H1 (cell line): ENCODE measurements around the gene SON.

ENCODE experiments used
- CTBP2 ChIP-seq: IDR thresholded peaks from 2 replicates; pipeline ENCODE4 v1.7.0; 2011; ENCODE audit warnings: borderline replicate concordance, mild to moderate bottlenecking, moderate library complexity, mixed read lengths, low read length; ENCODE audit not compliant: insufficient read depth, insufficient read length
- EZH2 ChIP-seq: fragments of 200-600 bp; sonication (generic); IDR thresholded peaks from 2 replicates; pipeline ENCODE4 v1.7.1; 2012; ENCODE audit warnings: low read depth, mild to moderate bottlenecking, moderate library complexity, low read length, inconsistent platforms; ENCODE audit not compliant: severe bottlenecking
- GABPA ChIP-seq: IDR thresholded peaks from 2 replicates; pipeline ENCODE4 v1.6.1; 2011; ENCODE audit warnings: mild to moderate bottlenecking, low read length, moderate library complexity, borderline replicate concordance; ENCODE audit not compliant: insufficient read depth
- MAFK ChIP-seq: IDR thresholded peaks from 2 replicates; pipeline ENCODE4 v1.6.1; 2012; ENCODE audit warnings: low read depth, mild to moderate bottlenecking, improper control_type of control experiment, low read length
- POLR2A ChIP-seq, 2 experiments: IDR thresholded peaks; 1 replicate in 1 of 2; 2 replicates in 1 of 2; pipeline ENCODE4 v1.6.1; 2011; ENCODE audit warnings: low read depth in 2 of 2, low read length in 2 of 2, mild to moderate bottlenecking in 2 of 2; ENCODE audit errors: control extremely low read depth in 1 of 2
- POLR2AphosphoS5 ChIP-seq: IDR thresholded peaks from 2 replicates; pipeline ENCODE4 v1.6.1; 2011; ENCODE audit warnings: low read depth, low read length
- RAD21 ChIP-seq, 2 experiments: IDR thresholded peaks in 1 of 2; conservative IDR thresholded peaks in 1 of 2; 2 replicates each; pipeline ENCODE4 v1.6.1; 2011; ENCODE audit warnings: low read depth in 2 of 2, low read length in 2 of 2, improper control_type of control experiment in 1 of 2, inconsistent platforms in 1 of 2, mild to moderate bottlenecking in 1 of 2, moderate library complexity in 1 of 2
- RNF2 ChIP-seq: fragments of 200-900, 300-1000 bp; sonication (generic); IDR thresholded peaks from 2 replicates; pipeline ENCODE4 v1.7.1; 2016; ENCODE audit warnings: borderline replicate concordance, low read depth, mild to moderate bottlenecking, antibody characterized with exemption, low read length; ENCODE audit not compliant: poor library complexity, severe bottlenecking; ENCODE audit errors: missing control alignments
- SIN3A ChIP-seq, 2 experiments: IDR thresholded peaks in 1 of 2; conservative IDR thresholded peaks in 1 of 2; 2 replicates each; pipeline ENCODE4 v1.6.1; 2011 to 2012; ENCODE audit warnings: low read length in 2 of 2, improper control_type of control experiment in 1 of 2, low read depth in 1 of 2, mild to moderate bottlenecking in 1 of 2
- TAF1 ChIP-seq: IDR thresholded peaks from 2 replicates; pipeline ENCODE4 v1.6.1; 2011; ENCODE audit warnings: mild to moderate bottlenecking, low read depth, low read length
- TF ChIP-seq, protein P1 (sequence below), 3 experiments: IDR thresholded peaks; 1 replicate in 2 of 3; 2 replicates in 1 of 3; pipeline versions ENCODE4 v1.5.1 to v1.6.1; 2011; ENCODE audit warnings: low read length in 3 of 3, mild to moderate bottlenecking in 3 of 3, inconsistent platforms in 2 of 3, low read depth in 1 of 3, moderate library complexity in 1 of 3; ENCODE audit not compliant: insufficient read depth in 1 of 3; ENCODE audit errors: control extremely low read depth in 1 of 3
- TF ChIP-seq, protein P2 (sequence below): IDR thresholded peaks from 2 replicates; pipeline ENCODE4 v1.6.1; 2011; ENCODE audit warnings: low read length, improper control_type of control experiment

DNA sequence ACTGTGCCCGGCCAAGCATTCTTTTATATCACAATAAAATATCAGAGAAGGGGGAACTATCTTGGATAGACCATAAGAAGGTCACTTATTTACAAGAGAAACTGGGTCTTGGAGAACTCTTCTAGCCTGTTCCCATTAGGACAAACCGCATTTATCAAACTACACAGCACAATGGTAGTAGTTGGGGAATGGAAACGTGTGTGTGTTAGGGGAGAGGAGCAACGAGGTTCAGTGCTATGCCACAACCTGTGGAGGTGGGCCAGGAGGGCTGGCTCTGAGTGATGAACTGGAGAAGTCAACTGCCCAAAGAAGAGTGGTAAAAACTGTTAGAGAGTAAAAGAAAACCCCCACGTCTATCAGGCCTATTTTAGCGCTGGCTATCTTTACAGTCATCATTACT, 44.1 kb downstream of the SON start:
- TF ChIP-seq, protein P1, sequence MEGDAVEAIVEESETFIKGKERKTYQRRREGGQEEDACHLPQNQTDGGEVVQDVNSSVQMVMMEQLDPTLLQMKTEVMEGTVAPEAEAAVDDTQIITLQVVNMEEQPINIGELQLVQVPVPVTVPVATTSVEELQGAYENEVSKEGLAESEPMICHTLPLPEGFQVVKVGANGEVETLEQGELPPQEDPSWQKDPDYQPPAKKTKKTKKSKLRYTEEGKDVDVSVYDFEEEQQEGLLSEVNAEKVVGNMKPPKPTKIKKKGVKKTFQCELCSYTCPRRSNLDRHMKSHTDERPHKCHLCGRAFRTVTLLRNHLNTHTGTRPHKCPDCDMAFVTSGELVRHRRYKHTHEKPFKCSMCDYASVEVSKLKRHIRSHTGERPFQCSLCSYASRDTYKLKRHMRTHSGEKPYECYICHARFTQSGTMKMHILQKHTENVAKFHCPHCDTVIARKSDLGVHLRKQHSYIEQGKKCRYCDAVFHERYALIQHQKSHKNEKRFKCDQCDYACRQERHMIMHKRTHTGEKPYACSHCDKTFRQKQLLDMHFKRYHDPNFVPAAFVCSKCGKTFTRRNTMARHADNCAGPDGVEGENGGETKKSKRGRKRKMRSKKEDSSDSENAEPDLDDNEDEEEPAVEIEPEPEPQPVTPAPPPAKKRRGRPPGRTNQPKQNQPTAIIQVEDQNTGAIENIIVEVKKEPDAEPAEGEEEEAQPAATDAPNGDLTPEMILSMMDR (IDR thresholded peaks at IDR 0.05; ENCODE audit: control extremely low read depth in 1 of 3, insufficient read depth in 1 of 3, low read depth in 1 of 3, low read length in 3 of 3) = no peak
- TF ChIP-seq RNF2 (no peak), RAD21 (IDR thresholded peaks at IDR 0.05 in 1 of 2, conservative IDR thresholded peaks at IDR 0.05 in 1 of 2; ENCODE audit: low read depth in 2 of 2, low read length in 2 of 2) (no peak), MAFK (no peak), SIN3A (conservative IDR thresholded peaks at IDR 0.05 in 1 of 2, IDR thresholded peaks at IDR 0.05 in 1 of 2; ENCODE audit: low read depth in 1 of 2, low read length in 2 of 2) (no peak), EZH2 (no peak), CTBP2 (no peak), POLR2AphosphoS5 (no peak), TAF1 (no peak), POLR2A (IDR thresholded peaks at IDR 0.05; ENCODE audit: control extremely low read depth in 1 of 2, low read depth in 2 of 2, low read length in 2 of 2) (no peak), GABPA (no peak)
- TF ChIP-seq, protein P2, sequence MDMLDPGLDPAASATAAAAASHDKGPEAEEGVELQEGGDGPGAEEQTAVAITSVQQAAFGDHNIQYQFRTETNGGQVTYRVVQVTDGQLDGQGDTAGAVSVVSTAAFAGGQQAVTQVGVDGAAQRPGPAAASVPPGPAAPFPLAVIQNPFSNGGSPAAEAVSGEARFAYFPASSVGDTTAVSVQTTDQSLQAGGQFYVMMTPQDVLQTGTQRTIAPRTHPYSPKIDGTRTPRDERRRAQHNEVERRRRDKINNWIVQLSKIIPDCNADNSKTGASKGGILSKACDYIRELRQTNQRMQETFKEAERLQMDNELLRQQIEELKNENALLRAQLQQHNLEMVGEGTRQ = no peak
